Uterus (tissue), 2 donors: ENCODE measurements around the gene ZSWIM5.

Experiments
- POLR2A ChIP-seq, 2 donors: fragments of 450-650 bp; IDR thresholded peaks; one replicate each; pipeline ENCODE4 v1.6.1; 2016; ENCODE audit warnings: antibody characterized with exemption in 2 of 2, mild to moderate bottlenecking in 1 of 2, moderate library complexity in 1 of 2
- TF ChIP-seq, protein P1 (sequence below), 4 experiments: fragments of 200-600 bp in 2 of 4; fragments of 450-650 bp in 2 of 4; sonication (generic) in 2 of 4; IDR thresholded peaks; one replicate each; pipeline ENCODE4 v1.5.1; 2016 to 2019; ENCODE audit warnings: antibody characterized with exemption in 4 of 4, mild to moderate bottlenecking in 2 of 4, moderate library complexity in 1 of 4

DNA sequence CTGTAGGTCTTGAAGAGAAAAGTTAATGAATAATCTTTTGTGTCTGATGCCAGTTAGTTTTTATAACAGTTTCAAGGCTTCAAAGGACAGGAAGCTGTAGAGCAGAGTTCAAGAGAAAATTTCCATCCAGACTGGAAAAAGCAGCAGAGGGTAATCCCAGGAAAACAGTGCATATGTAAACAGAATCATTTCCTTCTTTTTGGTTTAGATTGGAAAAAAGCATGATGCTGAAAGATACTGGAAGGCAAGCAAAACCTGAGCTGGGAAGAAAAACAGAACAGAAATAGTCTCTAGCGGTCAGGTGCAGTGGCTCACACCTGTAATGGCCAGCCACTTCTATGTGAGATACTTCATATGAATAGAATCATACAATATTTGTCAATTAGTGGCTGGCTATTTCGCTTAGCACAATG, 71.9 kb downstream of the ZSWIM5 start:
- TF ChIP-seq, protein P1, sequence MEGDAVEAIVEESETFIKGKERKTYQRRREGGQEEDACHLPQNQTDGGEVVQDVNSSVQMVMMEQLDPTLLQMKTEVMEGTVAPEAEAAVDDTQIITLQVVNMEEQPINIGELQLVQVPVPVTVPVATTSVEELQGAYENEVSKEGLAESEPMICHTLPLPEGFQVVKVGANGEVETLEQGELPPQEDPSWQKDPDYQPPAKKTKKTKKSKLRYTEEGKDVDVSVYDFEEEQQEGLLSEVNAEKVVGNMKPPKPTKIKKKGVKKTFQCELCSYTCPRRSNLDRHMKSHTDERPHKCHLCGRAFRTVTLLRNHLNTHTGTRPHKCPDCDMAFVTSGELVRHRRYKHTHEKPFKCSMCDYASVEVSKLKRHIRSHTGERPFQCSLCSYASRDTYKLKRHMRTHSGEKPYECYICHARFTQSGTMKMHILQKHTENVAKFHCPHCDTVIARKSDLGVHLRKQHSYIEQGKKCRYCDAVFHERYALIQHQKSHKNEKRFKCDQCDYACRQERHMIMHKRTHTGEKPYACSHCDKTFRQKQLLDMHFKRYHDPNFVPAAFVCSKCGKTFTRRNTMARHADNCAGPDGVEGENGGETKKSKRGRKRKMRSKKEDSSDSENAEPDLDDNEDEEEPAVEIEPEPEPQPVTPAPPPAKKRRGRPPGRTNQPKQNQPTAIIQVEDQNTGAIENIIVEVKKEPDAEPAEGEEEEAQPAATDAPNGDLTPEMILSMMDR (IDR thresholded peaks at IDR 0.05): no peak
- TF ChIP-seq POLR2A (IDR thresholded peaks at IDR 0.05): no peak
